GM12865 (cell line): ENCODE data around the gene BRINP3.

Source experiments
- DNase-seq: peaks from one replicate; pipeline ENCODE4 v3.0.0; 2010; ENCODE audit warnings: low read depth
- H3K4me3 ChIP-seq: 2 replicates; pipeline ENCODE4 v1.5.1; 2011; ENCODE audit warnings: mild to moderate bottlenecking, low read depth, low read length, control low read depth
- CTCF ChIP-seq: IDR thresholded peaks from 2 replicates; pipeline ENCODE4 v1.5.1; 2011; ENCODE audit warnings: low read length, control low read depth, low read depth, inconsistent platforms; ENCODE audit not compliant: insufficient read depth; ENCODE audit errors: missing control alignments

BRINP3 gene

DNA sequence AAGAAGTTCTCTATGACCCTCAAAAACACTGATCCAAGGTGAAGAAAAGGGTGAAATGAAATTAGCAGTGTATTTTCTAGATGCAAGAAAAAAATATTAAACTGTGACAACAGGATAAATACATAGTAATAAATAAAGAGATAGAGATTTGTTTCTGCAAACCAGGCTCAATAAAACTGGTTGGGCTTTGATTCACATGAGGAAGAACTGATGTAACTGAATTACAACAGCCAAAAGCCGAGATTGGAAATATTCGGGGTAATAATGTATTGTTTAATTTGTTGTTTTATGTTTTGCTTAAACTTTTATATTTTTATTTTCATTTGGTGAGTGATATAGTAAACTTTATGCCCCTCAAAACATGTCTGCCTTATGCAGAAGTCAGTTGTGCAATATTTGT is 285.0 kb downstream of the BRINP3 start:
- no peak for TF ChIP-seq CTCF
- no peak overlapping the region for H3K4me3 ChIP-seq
- DNase-seq: no peak

DNA sequence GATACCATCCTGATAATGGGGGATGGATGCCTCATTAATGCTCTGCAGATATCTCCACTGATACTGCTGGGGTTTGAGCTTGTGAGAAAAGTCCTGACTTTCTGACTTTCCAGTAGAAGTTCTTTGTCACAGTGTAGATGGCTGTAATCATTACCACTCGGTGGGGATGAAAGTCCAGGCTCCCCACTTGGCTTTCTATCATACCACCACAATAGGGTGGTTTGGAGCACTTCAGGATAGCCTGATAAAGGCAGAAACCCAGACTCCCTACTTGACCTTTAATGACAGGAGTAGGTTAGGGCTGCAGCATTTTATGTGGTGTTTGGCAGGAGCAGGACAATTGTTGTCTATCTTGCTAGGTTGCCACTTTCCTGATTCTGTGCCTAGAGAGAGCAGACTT is 294.1 kb downstream of the BRINP3 start:
- DNase-seq: no peak
- TF ChIP-seq CTCF: no peak
- no peak overlapping the region for H3K4me3 ChIP-seq

DNA sequence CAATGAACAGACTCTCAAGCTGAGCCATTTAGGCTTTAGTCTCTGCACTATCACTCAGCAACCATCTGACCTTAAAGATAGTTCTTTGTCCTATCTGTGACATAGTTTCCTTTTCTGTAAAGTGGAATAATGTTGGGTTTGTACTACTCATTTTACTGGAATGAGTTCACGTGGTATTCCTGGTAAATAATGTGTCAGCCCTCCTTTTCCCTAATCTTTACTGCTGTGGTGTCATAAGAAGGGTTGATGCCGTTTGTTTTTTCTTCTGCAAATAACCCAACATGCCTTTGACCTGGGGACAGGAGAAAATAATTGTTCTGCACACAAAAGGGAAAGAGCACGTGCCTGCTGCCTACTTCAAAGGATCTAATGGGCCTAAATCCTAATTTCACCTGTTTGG is 297.8 kb downstream of the BRINP3 start:
- no peak for DNase-seq
- H3K4me3 ChIP-seq: no peak overlapping the region
- no peak for TF ChIP-seq CTCF

GRCh38 chr1:190178827-190179226 is 298.8 kb downstream of the BRINP3 start:
- no peak for DNase-seq

GRCh38 chr1:190177555-190177954 is 300.1 kb downstream of the BRINP3 start:
- no peak overlapping the region for H3K4me3 ChIP-seq
- no peak for TF ChIP-seq CTCF
- no peak for DNase-seq

More at GRCh38 chr1:190178827-190179226, 298.8 kb downstream of the BRINP3 start:
- no peak for TF ChIP-seq CTCF
- H3K4me3 ChIP-seq: no peak overlapping the region

DNA sequence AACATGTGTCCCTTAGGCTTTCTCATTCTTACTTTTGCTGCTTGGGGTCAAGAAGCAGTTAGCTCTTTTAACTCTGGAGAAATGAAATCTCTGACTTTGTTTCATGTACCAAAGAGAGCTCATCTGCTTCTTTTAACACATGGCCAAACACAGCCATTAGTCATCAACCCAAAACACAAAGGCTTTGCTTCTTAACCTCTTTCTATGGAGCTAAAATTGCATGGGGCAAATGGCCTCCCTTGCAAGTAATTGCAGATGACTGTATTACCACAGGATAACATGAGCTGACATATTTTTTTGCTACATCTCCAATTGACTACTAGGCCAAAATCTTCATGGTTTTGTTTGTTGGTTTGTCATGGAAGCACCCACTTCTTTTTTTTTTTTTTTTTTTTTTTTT is 300.9 kb downstream of the BRINP3 start:
- no peak for DNase-seq
- no peak for TF ChIP-seq CTCF
- H3K4me3 ChIP-seq: no peak overlapping the region

- TF ChIP-seq CTCF: no peak
- no peak overlapping the region for H3K4me3 ChIP-seq
- DNase-seq: no peak
These were observed 302.3 kb downstream of the BRINP3 start for GRCh38 chr1:190175320-190175719.
